ENCODE measurements around the gene GMEB2. TPM values are rescaled to one million over a fixed set of nuclear protein-coding genes. Genes with fewer than 3 reads are reported as not detected.
A peak's percentile ranks its signal among the peaks of the same experiment; 100 is the strongest.

GMEB2 gene
- total RNA-seq, 1 experiment from 2014 or later = 21.5 TPM

GRCh38 chr20:63538204-63539091 is 88.5 kb downstream of the GMEB2 start:
- no peaks in the 10 kb centered on the region for H3K27me3 Mint-ChIP-seq (ENCODE audit: insufficient read depth, unreplicated experiment)
- peak overlapping the region; percentile 50 for H3K4me3 ChIP-seq (ENCODE audit: low read depth, low read length)
- intact Hi-C loops (cut with micrococcal nuclease; ENCODE audit: unreplicated experiment) = loop anchor here (1.0 to 5.0 kb wide), 9 partner anchors 34 to 582 kb away; partner anchors contain the start of genes HELZ2 and UCKL1
- peak overlapping the region; percentile 65 for H3K4me3 Mint-ChIP-seq (ENCODE audit: unreplicated experiment)
- H3K9me3 Mint-ChIP-seq (ENCODE audit: unreplicated experiment) = no peaks in the 10 kb centered on the region
- H3K27me3 ChIP-seq (replicated peaks; ENCODE audit: control insufficient read depth, insufficient read depth, low read length) = no peaks in the 10 kb centered on the region
- POLR2A ChIA-PET = interaction anchor here (0.6 to 1.5 kb wide), 10 partner anchors 10 to 516 kb away, joined by 3 to 15 read pairs (median 4); partner anchors contain the start of genes ARFGAP1, GMEB2, HELZ2 and PPDPF
- no TSS peak for BruUV-seq (replicated peaks)
- H3K9me3 ChIP-seq = no peaks in the 10 kb centered on the region
- H3K36me3 Mint-ChIP-seq (ENCODE audit: insufficient read depth, unreplicated experiment) = peaks cover 5% of the 10 kb centered on the region
- peaks cover 28% of the 10 kb centered on the region for H3K4me1 ChIP-seq
- CTCF ChIA-PET = interaction anchor here (0.5 to 2.6 kb wide), 67 partner anchors 8 to 1179 kb away, joined by 3 to 62 read pairs (median 5); partner anchors contain the start of genes ARFRP1, GMEB2, HELZ2 and PPDPF
- H3K4me1 Mint-ChIP-seq (ENCODE audit: low read depth, unreplicated experiment) = peaks cover 1% of the 10 kb centered on the region
- no peaks in the 10 kb centered on the region for H3K36me3 ChIP-seq (ENCODE audit: control insufficient read depth, insufficient read depth, low read length)
- peak in 1 of 2 experiments; percentile 86 for TF ChIP-seq CTCF (IDR thresholded peaks at IDR 0.05; ENCODE audit: insufficient read depth in 1 of 2, low read depth in 1 of 2, low read length in 1 of 2, severe bottlenecking in 1 of 2, unreplicated experiment in 1 of 2)
- DNase-seq = peak in 1 of 2 experiments; percentile 87
- peak overlapping the region; percentile 36 for H3K27ac Mint-ChIP-seq (ENCODE audit: unreplicated experiment)

Other genes with a start within 250 kb of the GMEB2 start
- 0.25 and 0.46 TPM in 2 replicates for gene KCNQ2, start 154.4 kb downstream of the GMEB2 start, total RNA-seq (2022)
- gene EEF1A2, start 128.0 kb downstream of the GMEB2 start, total RNA-seq (2022) = 25.2 and 32.0 TPM in 2 replicates
- 511 and 634 TPM in 2 replicates for gene PPDPF, start 106.3 kb downstream of the GMEB2 start, total RNA-seq (2022)
- 0.42 and 0.64 TPM in 2 replicates for gene PTK6, start 89.7 kb downstream of the GMEB2 start, total RNA-seq (2022)
- gene SRMS, start 79.4 kb downstream of the GMEB2 start, total RNA-seq (2022) = not detected in 2 replicates
- 0.39 TPM in 1 of 2 replicates, not detected in the other for gene FNDC11, start 72.9 kb downstream of the GMEB2 start, total RNA-seq (2022)
- 35.2 and 36.5 TPM in 2 replicates for gene HELZ2, start 52.9 kb downstream of the GMEB2 start, total RNA-seq (2022)
- 27.4 and 27.9 TPM in 2 replicates for gene STMN3, start 26.3 kb upstream of the GMEB2 start, total RNA-seq (2022)
- 51.1 and 61.6 TPM in 2 replicates for gene RTEL1, start 31.2 kb upstream of the GMEB2 start, total RNA-seq (2022)
- gene TNFRSF6B, start 69.6 kb upstream of the GMEB2 start, total RNA-seq (2022) = not detected in 2 replicates
- gene ARFRP1, start 80.9 kb upstream of the GMEB2 start, total RNA-seq (2022) = 119 and 126 TPM in 2 replicates
- 69.3 and 74.7 TPM in 2 replicates for gene ZGPAT, start 80.9 kb upstream of the GMEB2 start, total RNA-seq (2022)
- gene LIME1, start 109.6 kb upstream of the GMEB2 start, total RNA-seq (2022) = 18.8 and 23.5 TPM in 2 replicates
- gene SLC2A4RG, start 112.7 kb upstream of the GMEB2 start, total RNA-seq (2022) = 211 and 234 TPM in 2 replicates
- gene ZBTB46, start 204.2 kb upstream of the GMEB2 start, total RNA-seq (2022) = 9.1 and 9.5 TPM in 2 replicates
- gene ABHD16B, start 234.4 kb upstream of the GMEB2 start, total RNA-seq (2022) = 0.27 TPM in 1 of 2 replicates, not detected in the other
- 286 and 293 TPM in 2 replicates for gene TPD52L2, start 238.2 kb upstream of the GMEB2 start, total RNA-seq (2022)

Measured in Caco-2 (cell line).